HTR-8/SVneo (cell line): Measurements from ENCODE around the gene LHFPL2.
"Not testable (repeated sequence)": the region's sequence is repeated elsewhere in the genome, so short reads cannot be mapped to it uniquely, and the experiment has no call there.

ENCODE experiments used
- DNase-seq: peaks from one replicate; pipeline ENCODE4 v3.0.0; 2011; ENCODE audit warnings: low spot score, mixed read lengths; ENCODE audit not compliant: insufficient read length
- FAIRE-seq: peaks from 2 replicates; lab custom pipeline; 2011; peaks lifted over from hg19 to GRCh38; lab: Jason Lieb, UNC

LHFPL2 gene

GRCh38 chr5:78667461-78668103 lies 19.0 kb upstream of the LHFPL2 start:
- DNase-seq (no peak), FAIRE-seq (no peak)

DNA sequence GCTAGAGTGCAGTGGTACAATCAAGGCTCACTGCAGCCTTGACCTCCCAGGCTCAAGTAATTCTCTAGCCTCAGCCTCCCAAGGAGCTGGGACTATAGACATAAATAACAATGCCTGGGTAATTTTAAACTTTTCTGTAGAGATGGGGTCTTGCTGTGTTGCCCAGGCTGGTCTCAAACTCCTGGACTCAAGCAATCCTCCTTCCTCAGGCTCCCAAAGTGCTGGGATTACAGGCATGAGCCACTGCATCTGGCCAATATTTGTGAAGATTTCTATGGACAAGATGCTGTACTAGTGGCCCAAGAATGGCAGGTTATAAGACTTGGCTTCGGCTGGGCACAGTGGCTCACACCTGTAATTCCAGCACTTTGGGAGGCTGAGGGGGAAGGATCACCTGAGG lies 18.4 kb upstream of the LHFPL2 start:
- FAIRE-seq, DNase-seq: not testable (repeated sequence)

DNA sequence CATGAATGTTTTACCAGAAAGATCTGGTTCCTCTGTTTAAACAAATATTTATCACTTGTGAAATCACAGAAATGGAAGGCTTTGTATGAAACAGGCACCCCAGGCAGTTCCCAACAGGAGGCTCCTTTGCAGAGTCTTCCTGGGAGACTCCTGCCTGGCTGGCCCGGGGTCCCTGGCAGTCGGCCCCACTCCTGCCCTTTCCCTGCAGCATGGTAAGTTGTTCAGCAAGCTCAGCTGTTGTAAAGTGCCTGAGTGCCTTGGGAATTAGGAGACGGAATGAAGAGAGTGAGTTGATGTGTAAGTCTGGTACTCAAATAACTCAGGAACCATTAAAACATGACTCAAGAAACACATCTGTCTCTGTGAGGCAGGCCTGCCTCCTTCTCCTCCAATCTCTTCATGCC lies 17.5 kb upstream of the LHFPL2 start:
- FAIRE-seq (no peak), DNase-seq (no peak)

DNA sequence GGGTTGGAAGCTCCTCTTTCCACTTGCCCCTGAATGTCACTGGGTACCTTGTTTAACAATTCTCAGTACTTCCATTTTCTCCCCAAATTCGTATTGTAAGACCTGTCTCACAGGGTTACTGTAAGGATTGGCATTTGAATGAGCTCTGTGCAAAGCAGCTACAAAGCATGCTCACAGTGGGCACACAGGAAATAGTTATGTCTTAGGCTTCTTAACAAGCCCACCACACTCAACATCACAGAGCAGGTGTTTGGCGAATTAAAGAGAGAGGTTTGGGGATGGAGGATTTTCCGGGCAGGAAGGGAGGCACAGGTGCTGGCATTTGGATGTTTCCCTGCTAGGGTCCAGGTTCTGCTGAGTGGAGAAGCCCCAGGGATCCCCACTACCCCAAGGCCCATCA lies 17.0 kb upstream of the LHFPL2 start:
- DNase-seq, result no peak
- FAIRE-seq, result no peak

- DNase-seq, result no peak
- FAIRE-seq, result no peak
Measured at GRCh38 chr5:78662323-78662722, 13.8 kb upstream of the LHFPL2 start.

GRCh38 chr5:78661691-78662090 lies 13.1 kb upstream of the LHFPL2 start:
- no peak for DNase-seq
- FAIRE-seq, result no peak

DNA sequence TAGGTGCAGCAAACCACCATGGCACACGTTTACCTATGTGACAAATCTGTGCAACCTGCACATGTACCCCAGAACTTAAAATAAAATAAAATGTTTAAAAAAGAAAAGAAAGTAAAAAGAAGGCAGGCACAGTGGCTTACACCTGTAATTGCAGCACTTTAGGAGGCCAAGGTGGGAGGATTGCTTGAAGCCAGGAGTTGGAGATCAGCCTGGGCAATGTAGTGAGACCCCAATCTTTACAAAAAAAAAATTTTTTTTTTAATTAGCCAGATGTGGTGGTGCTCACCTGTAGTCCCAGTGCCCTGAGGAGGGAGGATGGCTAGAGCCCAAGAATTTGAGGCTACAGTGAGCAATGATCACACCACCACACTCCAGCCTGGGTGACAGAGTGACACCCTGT lies 12.5 kb upstream of the LHFPL2 start:
- no peak for FAIRE-seq
- no peak for DNase-seq

GRCh38 chr5:78660401-78660800 lies 11.8 kb upstream of the LHFPL2 start:
- FAIRE-seq (no peak), DNase-seq (no peak)

GRCh38 chr5:78659714-78660113 lies 11.1 kb upstream of the LHFPL2 start:
- no peak for FAIRE-seq
- no peak for DNase-seq

GRCh38 chr5:78659114-78659513 lies 10.5 kb upstream of the LHFPL2 start:
- no peak for DNase-seq

GRCh38 chr5:78657201-78657600 lies 8.6 kb upstream of the LHFPL2 start:
- FAIRE-seq, result no peak
- DNase-seq, result no peak

More at GRCh38 chr5:78659114-78659513, 10.5 kb upstream of the LHFPL2 start:
- no peak for FAIRE-seq

- DNase-seq, result no peak
- FAIRE-seq, result no peak
Measured at GRCh38 chr5:78655746-78656290, 7.2 kb upstream of the LHFPL2 start.

- FAIRE-seq, result no peak
Measured at GRCh38 chr5:78654386-78654785, 5.8 kb upstream of the LHFPL2 start.

DNA sequence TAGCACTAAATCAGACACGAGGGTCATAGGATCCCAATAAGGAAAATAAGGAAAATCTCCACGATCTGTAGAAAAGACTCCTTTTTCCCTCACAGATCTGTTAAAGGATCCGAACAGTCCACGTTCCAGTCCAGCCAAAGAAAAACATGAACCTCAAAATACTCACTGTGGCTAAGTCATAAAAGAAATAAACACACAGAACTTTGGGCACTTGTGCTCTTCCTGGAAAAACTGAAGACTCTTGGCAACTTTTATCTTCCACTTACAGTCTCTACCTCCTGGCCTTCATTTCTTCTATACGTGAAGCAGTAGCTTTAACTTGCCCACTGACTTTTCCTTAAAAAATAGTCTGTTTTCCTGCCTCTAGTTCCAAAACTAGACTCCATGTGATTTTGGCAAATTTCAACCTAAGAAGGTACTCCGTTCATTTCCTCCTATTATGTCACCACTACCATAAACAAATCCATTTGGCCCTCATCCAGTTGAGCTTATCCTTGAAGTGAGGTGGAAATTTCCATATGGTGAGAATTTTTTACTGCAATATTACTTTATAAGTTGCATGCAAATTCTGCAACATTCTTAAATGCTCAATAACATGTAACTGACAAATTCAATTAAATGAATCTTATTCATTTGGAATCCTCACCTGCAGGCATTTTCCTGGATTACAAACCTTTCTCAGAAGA lies 5.3 kb upstream of the LHFPL2 start:
- no peak for FAIRE-seq
- DNase-seq, result no peak

More at GRCh38 chr5:78654386-78654785, 5.8 kb upstream of the LHFPL2 start:
- DNase-seq, result no peak

DNA sequence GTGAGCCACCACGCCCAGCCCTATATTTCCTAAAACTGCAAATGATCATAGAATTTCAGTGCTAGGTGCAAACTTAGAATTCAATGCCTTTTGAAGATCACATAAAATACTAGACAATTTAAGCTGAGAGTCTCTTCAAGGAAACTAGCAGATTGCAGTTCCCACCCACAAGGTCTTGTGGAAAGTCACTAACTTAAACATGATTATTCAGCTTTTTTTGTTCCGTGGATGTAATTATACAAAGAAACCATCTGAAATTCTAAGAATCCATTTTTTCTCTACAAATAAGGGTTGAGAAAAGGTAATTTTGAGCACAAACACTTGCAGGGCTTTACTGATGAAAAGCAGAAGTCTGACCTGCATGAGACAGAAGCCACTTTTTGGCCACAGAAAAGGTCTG lies 4.5 kb upstream of the LHFPL2 start:
- DNase-seq, result no peak
- no peak for FAIRE-seq

GRCh38 chr5:78651468-78651867 lies 2.9 kb upstream of the LHFPL2 start:
- DNase-seq, result no peak
- FAIRE-seq, result no peak

DNA sequence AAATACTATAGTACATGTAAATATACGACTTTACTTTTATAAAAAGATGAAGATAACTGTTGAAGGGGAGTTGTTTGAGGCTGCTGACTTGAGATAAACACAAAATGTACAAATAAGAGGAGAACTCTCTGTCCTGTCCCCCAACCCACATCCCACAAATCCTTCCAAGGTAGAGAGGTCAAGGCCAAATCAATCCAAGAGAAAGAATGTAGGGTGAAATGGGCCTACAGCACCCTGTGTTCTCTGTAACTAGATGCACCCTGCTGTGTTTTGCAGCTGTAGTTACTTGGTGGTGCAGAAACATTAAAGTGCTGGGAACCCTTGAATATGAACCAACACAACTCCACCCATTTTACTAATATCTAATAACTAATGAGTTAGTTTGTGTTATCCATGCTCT lies 2.0 kb upstream of the LHFPL2 start:
- DNase-seq, result no peak
- FAIRE-seq, result no peak

- DNase-seq (no peak), FAIRE-seq (no peak)
Measured at GRCh38 chr5:78649861-78650496, 1.4 kb upstream of the LHFPL2 start.

GRCh38 chr5:78649211-78649695 lies 681 bp upstream of the LHFPL2 start:
- peak; percentile 23 for DNase-seq
- FAIRE-seq, result no peak

GRCh38 chr5:78647838-78648358 lies 674 bp downstream of the LHFPL2 start:
- FAIRE-seq, result no peak
- peak; percentile 21 for DNase-seq

DNA sequence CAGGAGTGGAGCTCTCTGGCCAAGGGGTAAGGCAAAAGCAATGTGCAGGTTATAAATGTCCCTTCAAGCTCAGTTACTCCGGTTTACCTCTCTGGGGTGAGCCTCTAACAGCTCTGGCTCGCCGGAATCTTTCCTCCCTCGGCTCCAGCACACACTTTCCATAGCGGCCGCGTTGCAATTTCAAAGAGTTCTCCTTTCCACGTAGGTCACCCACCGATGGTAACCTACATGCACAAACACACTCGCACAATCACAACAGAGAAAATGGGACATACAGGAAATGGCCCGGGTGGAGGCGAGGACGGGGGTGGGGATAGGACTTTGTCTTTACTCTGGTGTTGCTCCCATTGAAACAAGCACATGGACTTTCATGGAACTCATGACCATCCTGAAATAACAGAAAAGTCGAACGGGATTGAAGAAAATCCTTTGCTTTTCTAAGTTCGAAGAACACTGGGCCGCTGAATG lies 1.2 kb downstream of the LHFPL2 start:
- FAIRE-seq (no peak), DNase-seq (peak; percentile 24)
